ENCODE measurements around the gene C2CD2L.
A peak's percentile ranks its signal among the peaks of the same experiment; 100 is the strongest.
"Not testable (repeated sequence)": the region's sequence is repeated elsewhere in the genome, so short reads cannot be mapped to it uniquely, and the experiment has no call there.

C2CD2L gene

GRCh38 chr11:119106564-119107537, at the start of gene C2CD2L:
C2CD2L (plus strand) TSS chr11:119107344; CDS start chr11:119107742, 398 bp downstream.
- peaks cover 25% of the 10 kb centered on the region for H3K4me1 ChIP-seq (ENCODE audit: control insufficient read depth, insufficient read depth, low read length)
- no peaks in the 10 kb centered on the region for H3K9me3 ChIP-seq (ENCODE audit: control insufficient read depth, insufficient read depth, low read depth, low read length)
- H3K27ac ChIP-seq (ENCODE audit: low read depth, low read length): no peak within 1 kb of the TSS
- H3K27me3 ChIP-seq (ENCODE audit: control insufficient read depth, insufficient read depth, low read length): peaks cover 13% of the 10 kb centered on the region
- H3K9ac ChIP-seq (ENCODE audit: low read length): peak within 1 kb of the TSS; percentile 63
- H3K4me3 ChIP-seq (ENCODE audit: low read depth, low read length): peak within 1 kb of the TSS; percentile 65
- H3K36me3 ChIP-seq (ENCODE audit: control insufficient read depth, insufficient read depth, low read length): 0 out of 2 replicates have a peak, but pooled peaks cover 4% of the 10 kb centered on the region

- H3K4me3 ChIP-seq (ENCODE audit: low read depth, low read length); H3K9me3 ChIP-seq (ENCODE audit: control insufficient read depth, insufficient read depth, low read depth, low read length); H3K4me1 ChIP-seq (ENCODE audit: control insufficient read depth, insufficient read depth, low read length); H3K9ac ChIP-seq (ENCODE audit: low read length); H3K27me3 ChIP-seq (ENCODE audit: control insufficient read depth, insufficient read depth, low read length); H3K27ac ChIP-seq (ENCODE audit: low read depth, low read length): not testable (repeated sequence)
- H3K36me3 ChIP-seq (ENCODE audit: control insufficient read depth, insufficient read depth, low read length): peaks cover 17% of the 10 kb centered on the region
Observed at GRCh38 chr11:119059128-119059527, 48.0 kb upstream of the C2CD2L start.

- no peak overlapping the region for H3K27ac ChIP-seq (ENCODE audit: low read depth, low read length)
Observed at GRCh38 chr11:119061256-119061655, 45.9 kb upstream of the C2CD2L start.

GRCh38 chr11:119062779-119063178, 44.4 kb upstream of the C2CD2L start:
- Histone ChIP-seq H3K27ac (ENCODE audit: low read depth, low read length) (no peak overlapping the region), H3K4me3 (ENCODE audit: low read depth, low read length) (no peak overlapping the region), H3K4me1 (ENCODE audit: control insufficient read depth, insufficient read depth, low read length) (no peaks in the 10 kb centered on the region), H3K9ac (ENCODE audit: low read length) (no peak overlapping the region), H3K27me3 (ENCODE audit: control insufficient read depth, insufficient read depth, low read length) (no peaks in the 10 kb centered on the region), H3K36me3 (ENCODE audit: control insufficient read depth, insufficient read depth, low read length) (no peaks in the 10 kb centered on the region), H3K9me3 (ENCODE audit: control insufficient read depth, insufficient read depth, low read depth, low read length) (no peaks in the 10 kb centered on the region)

More at GRCh38 chr11:119061256-119061655, 45.9 kb upstream of the C2CD2L start:
- H3K4me1 ChIP-seq (ENCODE audit: control insufficient read depth, insufficient read depth, low read length): no peaks in the 10 kb centered on the region
- no peak overlapping the region for H3K4me3 ChIP-seq (ENCODE audit: low read depth, low read length)
- H3K36me3 ChIP-seq (ENCODE audit: control insufficient read depth, insufficient read depth, low read length): no peaks in the 10 kb centered on the region
- H3K9me3 ChIP-seq (ENCODE audit: control insufficient read depth, insufficient read depth, low read depth, low read length): no peaks in the 10 kb centered on the region
- H3K27me3 ChIP-seq (ENCODE audit: control insufficient read depth, insufficient read depth, low read length): no peaks in the 10 kb centered on the region
- H3K9ac ChIP-seq (ENCODE audit: low read length): no peak overlapping the region

GRCh38 chr11:119065369-119065768, 41.8 kb upstream of the C2CD2L start:
- H3K9ac ChIP-seq (ENCODE audit: low read length): no peak overlapping the region
- H3K4me3 ChIP-seq (ENCODE audit: low read depth, low read length): no peak overlapping the region

GRCh38 chr11:119067371-119068222, 39.5 kb upstream of the C2CD2L start, which contains the start of gene VPS11:
VPS11 (plus strand) TSS chr11:119067818; CDS start chr11:119067824, 6 bp downstream.
- Histone ChIP-seq H3K27ac (ENCODE audit: low read depth, low read length) (no peak within 1 kb of the TSS), H3K9me3 (ENCODE audit: control insufficient read depth, insufficient read depth, low read depth, low read length) (no peaks in the 10 kb centered on the region), H3K9ac (ENCODE audit: low read length) (peak within 1 kb of the TSS; percentile 83), H3K4me1 (ENCODE audit: control insufficient read depth, insufficient read depth, low read length) (no peaks in the 10 kb centered on the region), H3K4me3 (ENCODE audit: low read depth, low read length) (peak within 1 kb of the TSS; percentile 87), H3K27me3 (ENCODE audit: control insufficient read depth, insufficient read depth, low read length) (no peaks in the 10 kb centered on the region), H3K36me3 (ENCODE audit: control insufficient read depth, insufficient read depth, low read length) (peaks cover 28% of the 10 kb centered on the region)

More at GRCh38 chr11:119065369-119065768, 41.8 kb upstream of the C2CD2L start:
- Histone ChIP-seq H3K27ac (ENCODE audit: low read depth, low read length) (no peak overlapping the region), H3K4me1 (ENCODE audit: control insufficient read depth, insufficient read depth, low read length) (no peaks in the 10 kb centered on the region), H3K9me3 (ENCODE audit: control insufficient read depth, insufficient read depth, low read depth, low read length) (no peaks in the 10 kb centered on the region), H3K36me3 (ENCODE audit: control insufficient read depth, insufficient read depth, low read length) (peaks cover 11% of the 10 kb centered on the region), H3K27me3 (ENCODE audit: control insufficient read depth, insufficient read depth, low read length) (no peaks in the 10 kb centered on the region)

GRCh38 chr11:119077839-119078238, 29.3 kb upstream of the C2CD2L start:
- Histone ChIP-seq H3K36me3 (ENCODE audit: control insufficient read depth, insufficient read depth, low read length) (peaks cover 76% of the 10 kb centered on the region), H3K4me1 (ENCODE audit: control insufficient read depth, insufficient read depth, low read length) (no peaks in the 10 kb centered on the region), H3K9me3 (ENCODE audit: control insufficient read depth, insufficient read depth, low read depth, low read length) (no peaks in the 10 kb centered on the region), H3K27me3 (ENCODE audit: control insufficient read depth, insufficient read depth, low read length) (no peaks in the 10 kb centered on the region), H3K27ac (ENCODE audit: low read depth, low read length) (no peak overlapping the region), H3K4me3 (ENCODE audit: low read depth, low read length) (no peak overlapping the region), H3K9ac (ENCODE audit: low read length) (no peak overlapping the region)

- Histone ChIP-seq H3K36me3 (ENCODE audit: control insufficient read depth, insufficient read depth, low read length) (peaks cover 66% of the 10 kb centered on the region), H3K4me3 (ENCODE audit: low read depth, low read length) (no peak overlapping the region), H3K27ac (ENCODE audit: low read depth, low read length) (no peak overlapping the region), H3K9me3 (ENCODE audit: control insufficient read depth, insufficient read depth, low read depth, low read length) (no peaks in the 10 kb centered on the region), H3K4me1 (ENCODE audit: control insufficient read depth, insufficient read depth, low read length) (no peaks in the 10 kb centered on the region), H3K9ac (ENCODE audit: low read length) (no peak overlapping the region), H3K27me3 (ENCODE audit: control insufficient read depth, insufficient read depth, low read length) (no peaks in the 10 kb centered on the region)
Observed at GRCh38 chr11:119078675-119079420, 28.3 kb upstream of the C2CD2L start.

GRCh38 chr11:119081682-119082260, 25.4 kb upstream of the C2CD2L start:
- no peak overlapping the region for H3K9ac ChIP-seq (ENCODE audit: low read length)
- H3K27ac ChIP-seq (ENCODE audit: low read depth, low read length): no peak overlapping the region
- peaks cover 55% of the 10 kb centered on the region for H3K36me3 ChIP-seq (ENCODE audit: control insufficient read depth, insufficient read depth, low read length)
- H3K4me3 ChIP-seq (ENCODE audit: low read depth, low read length): no peak overlapping the region
- no peaks in the 10 kb centered on the region for H3K27me3 ChIP-seq (ENCODE audit: control insufficient read depth, insufficient read depth, low read length)
- H3K9me3 ChIP-seq (ENCODE audit: control insufficient read depth, insufficient read depth, low read depth, low read length): no peaks in the 10 kb centered on the region
- peaks cover 8% of the 10 kb centered on the region; the same call in 1 of the 2 replicates for H3K4me1 ChIP-seq (ENCODE audit: control insufficient read depth, insufficient read depth, low read length)

Data from HUES6 (cell line).